Activated CD4-positive, alpha-beta T cell treated with anti-CD3 and anti-CD28 coated beads, Interleukin-2, amount 10 ng/mL, durations not matched to agents 7 days and 5 days (primary cell): ENCODE results near the gene DMRTB1. TPM values are rescaled to one million over a fixed set of nuclear protein-coding genes. Genes with fewer than 3 reads are reported as not detected.

Experiments
- CTCF ChIA-PET: fragments of 350-600 bp; sonication (Branson Sonifier 250); formaldehyde crosslinking; loops from one replicate; lab custom pipeline; 2021; ENCODE audit warnings: antibody characterized with exemption; lab: Charles Lee
- POLR2A ChIA-PET: fragments of 350-600 bp; sonication (Branson Sonifier 250); formaldehyde crosslinking; loops from one replicate; lab custom pipeline; 2021; ENCODE audit warnings: antibody characterized with exemption; lab: Charles Lee
- DNase-seq: peaks from one replicate; pipeline ENCODE4 v3.0.0-alpha.2; 2020
- H3K27ac Mint-ChIP-seq: one replicate; pipeline ENCODE4 v1.8.0; 2021; ENCODE audit warnings: mild to moderate bottlenecking, moderate library complexity, mixed read lengths
- H3K27me3 Mint-ChIP-seq: one replicate; pipeline ENCODE4 v1.8.0; 2021; ENCODE audit warnings: mixed read lengths
- H3K36me3 Mint-ChIP-seq: one replicate; pipeline ENCODE4 v1.8.0; 2021; ENCODE audit warnings: low read depth, mixed read lengths
- H3K4me1 Mint-ChIP-seq: one replicate; pipeline ENCODE4 v1.8.0; 2021; ENCODE audit warnings: mixed read lengths
- H3K4me3 Mint-ChIP-seq: one replicate; pipeline ENCODE4 v1.8.0; 2021; ENCODE audit warnings: mild to moderate bottlenecking, moderate library complexity, mixed read lengths
- H3K9me3 Mint-ChIP-seq: one replicate; pipeline ENCODE4 v1.8.0; 2021; ENCODE audit warnings: mixed read lengths
- total RNA-seq, 2 experiments: library from RNA; stranded (reverse); gene quantifications; one replicate each; pipeline ENCODE4 v1.2.3, GENCODE V29; 2021

Gene DMRTB1
- total RNA-seq, 2 experiments from 2014 or later: 0.15 to 0.20 TPM

DNA sequence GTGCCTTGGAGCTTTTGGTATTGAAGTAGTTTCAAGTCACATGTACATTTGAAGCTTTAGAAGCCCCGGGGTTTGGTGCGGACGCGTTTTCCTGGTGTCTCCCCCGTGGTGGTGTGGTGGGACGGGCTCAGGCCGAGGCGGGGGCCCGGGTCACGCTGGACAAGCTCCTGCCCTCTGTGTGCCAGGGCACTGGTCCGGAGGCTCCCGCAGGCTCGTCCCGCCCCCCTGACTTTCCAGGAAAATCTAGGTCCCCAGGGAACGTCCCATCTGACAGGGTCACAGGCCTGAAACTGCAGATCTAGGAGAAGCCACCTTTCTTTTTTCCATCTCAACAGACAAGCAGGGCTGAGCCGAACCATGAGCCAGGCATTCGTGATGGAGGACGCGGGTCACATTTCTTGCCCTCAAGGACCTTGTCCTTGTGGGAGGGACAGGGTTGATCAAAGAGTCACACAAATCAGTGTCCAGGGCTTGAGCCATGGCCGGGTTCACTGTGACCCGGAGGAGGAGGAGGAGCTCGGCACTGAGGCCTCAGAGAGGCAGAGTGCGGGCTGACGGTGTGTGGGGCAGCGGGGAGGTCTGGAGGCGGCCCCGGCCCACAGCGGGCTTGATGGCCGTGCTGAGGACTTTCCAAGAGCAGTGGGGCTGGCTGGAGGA, 1.6 kb downstream of the DMRTB1 start:
- DNase-seq: no peak
- ChIA-PET POLR2A (no interaction called here), CTCF (no interaction called here)
- no peaks in the 10 kb centered on the region for H3K36me3 Mint-ChIP-seq
- H3K27ac Mint-ChIP-seq: no peak overlapping the region
- no peaks in the 10 kb centered on the region for H3K9me3 Mint-ChIP-seq
- no peak overlapping the region for H3K4me3 Mint-ChIP-seq
- H3K4me1 Mint-ChIP-seq: no peaks in the 10 kb centered on the region
- H3K27me3 Mint-ChIP-seq: peaks cover 4% of the 10 kb centered on the region

DNA sequence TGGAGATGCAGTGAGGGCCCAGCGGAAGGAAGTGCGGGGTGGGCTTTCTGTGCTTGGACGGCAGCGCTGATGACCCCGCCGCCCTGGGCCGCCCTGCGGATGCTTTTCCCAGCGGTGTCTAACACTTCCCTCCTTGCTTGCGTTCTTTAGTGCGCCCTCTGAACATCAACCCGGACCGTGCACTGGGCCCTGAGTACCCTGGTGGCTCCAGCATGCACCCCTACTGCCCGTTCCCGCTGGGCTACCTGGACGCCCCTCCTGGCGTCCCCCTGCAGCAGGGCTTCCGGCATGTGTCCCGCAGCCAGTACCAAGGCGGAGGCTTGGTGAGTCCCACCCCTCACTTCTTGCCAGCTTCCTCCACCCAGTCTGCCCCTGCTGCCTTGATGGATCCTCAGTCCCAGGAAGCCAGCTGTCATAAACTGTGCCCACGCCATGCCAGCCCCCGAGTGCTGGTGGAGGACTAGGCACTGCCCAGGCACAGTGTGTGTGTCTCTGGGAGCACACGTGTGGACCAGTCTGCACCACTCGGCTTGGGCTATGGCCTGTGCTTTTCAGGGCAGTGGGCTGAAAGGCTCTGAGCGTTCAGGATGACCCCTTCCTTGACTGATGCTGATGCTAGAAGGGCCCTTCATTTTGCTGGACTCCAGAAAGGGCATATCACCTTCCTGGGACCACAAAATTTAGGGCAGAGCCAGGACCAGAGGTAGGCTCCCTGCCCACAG, 2.3 kb downstream of the DMRTB1 start:
- ChIA-PET POLR2A (no interaction called here), CTCF (no interaction called here)
- DNase-seq: no peak
- Mint-ChIP-seq H3K4me1 (no peaks in the 10 kb centered on the region), H3K9me3 (no peaks in the 10 kb centered on the region), H3K27ac (no peak overlapping the region), H3K27me3 (peaks cover 4% of the 10 kb centered on the region), H3K4me3 (no peak overlapping the region), H3K36me3 (no peaks in the 10 kb centered on the region)

DNA sequence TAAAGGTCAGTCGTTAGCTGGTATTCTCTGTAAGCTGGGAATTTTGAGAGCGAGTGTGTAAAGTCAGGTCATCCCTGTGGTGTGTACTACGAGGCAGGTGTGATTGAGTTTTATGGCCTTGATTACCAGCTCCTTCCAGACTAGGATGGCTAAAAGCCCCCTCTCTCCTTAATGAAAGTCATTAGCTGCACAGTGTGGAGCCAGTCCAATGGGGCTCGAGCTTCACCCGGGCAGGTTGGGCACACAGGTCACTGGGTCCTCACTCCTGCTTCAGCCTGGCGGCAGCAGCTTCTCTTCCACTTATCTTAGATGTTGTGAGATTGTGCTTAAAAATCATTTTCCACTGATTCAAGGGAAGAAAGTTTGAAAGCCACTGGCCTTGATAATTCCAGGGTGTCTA, 3.0 kb downstream of the DMRTB1 start:
- CTCF ChIA-PET: interaction anchor here (0.9 to 1.2 kb wide), 2 partner anchors 12 to 23 kb away, joined by 3 read pairs; no protein-coding TSS in a partner anchor
- DNase-seq: no peak
- H3K9me3 Mint-ChIP-seq: no peaks in the 10 kb centered on the region
- POLR2A ChIA-PET: no interaction called here
- H3K4me3 Mint-ChIP-seq: no peak overlapping the region
- peaks cover 4% of the 10 kb centered on the region for H3K27me3 Mint-ChIP-seq
- H3K36me3 Mint-ChIP-seq: no peaks in the 10 kb centered on the region
- H3K4me1 Mint-ChIP-seq: no peaks in the 10 kb centered on the region
- H3K27ac Mint-ChIP-seq: no peak overlapping the region

DNA sequence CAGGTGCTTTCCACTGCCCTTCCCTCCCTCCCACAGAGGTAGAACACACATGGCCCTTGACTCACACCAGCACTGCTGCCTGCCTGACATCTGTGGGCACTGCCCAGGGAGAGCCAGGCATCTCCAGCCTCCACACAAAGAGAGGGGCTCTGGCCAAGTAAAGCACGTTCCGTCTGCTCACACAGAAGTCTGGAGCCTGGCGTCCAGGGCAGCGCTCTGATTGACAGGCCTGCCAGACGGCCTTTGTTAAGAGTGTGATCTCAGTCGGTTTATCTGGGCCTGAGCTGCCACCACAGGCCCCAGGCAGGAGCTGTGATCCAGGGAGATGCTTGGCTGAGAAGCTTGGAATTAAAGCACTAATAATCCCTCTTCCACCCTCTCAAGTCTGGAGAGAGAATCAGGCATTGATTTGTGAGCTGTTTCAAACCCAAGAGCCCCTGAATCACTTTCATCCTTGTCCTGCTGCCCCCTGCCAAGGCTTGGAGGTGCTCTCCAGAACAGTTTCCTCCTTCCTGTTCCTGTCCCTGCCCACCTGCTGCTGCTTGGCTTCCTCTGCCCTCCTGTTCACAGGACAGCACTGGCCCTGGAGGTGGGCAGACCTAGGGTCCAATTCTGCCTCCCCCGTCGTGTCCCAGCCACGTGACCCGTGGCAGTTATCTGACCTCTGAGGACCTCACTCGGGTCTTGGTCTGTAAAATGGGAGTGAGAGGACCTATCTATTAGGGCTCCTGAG, 3.7 kb downstream of the DMRTB1 start:
- H3K4me1 Mint-ChIP-seq: no peaks in the 10 kb centered on the region
- H3K4me3 Mint-ChIP-seq: no peak overlapping the region
- no peaks in the 10 kb centered on the region for H3K36me3 Mint-ChIP-seq
- no peak for DNase-seq
- no peaks in the 10 kb centered on the region for H3K9me3 Mint-ChIP-seq
- CTCF ChIA-PET: interaction anchor here (0.9 to 1.2 kb wide), 2 partner anchors 13 to 22 kb away, joined by 3 read pairs; no protein-coding TSS in a partner anchor
- no peak overlapping the region for H3K27ac Mint-ChIP-seq
- POLR2A ChIA-PET: no interaction called here
- H3K27me3 Mint-ChIP-seq: peaks cover 2% of the 10 kb centered on the region

DNA sequence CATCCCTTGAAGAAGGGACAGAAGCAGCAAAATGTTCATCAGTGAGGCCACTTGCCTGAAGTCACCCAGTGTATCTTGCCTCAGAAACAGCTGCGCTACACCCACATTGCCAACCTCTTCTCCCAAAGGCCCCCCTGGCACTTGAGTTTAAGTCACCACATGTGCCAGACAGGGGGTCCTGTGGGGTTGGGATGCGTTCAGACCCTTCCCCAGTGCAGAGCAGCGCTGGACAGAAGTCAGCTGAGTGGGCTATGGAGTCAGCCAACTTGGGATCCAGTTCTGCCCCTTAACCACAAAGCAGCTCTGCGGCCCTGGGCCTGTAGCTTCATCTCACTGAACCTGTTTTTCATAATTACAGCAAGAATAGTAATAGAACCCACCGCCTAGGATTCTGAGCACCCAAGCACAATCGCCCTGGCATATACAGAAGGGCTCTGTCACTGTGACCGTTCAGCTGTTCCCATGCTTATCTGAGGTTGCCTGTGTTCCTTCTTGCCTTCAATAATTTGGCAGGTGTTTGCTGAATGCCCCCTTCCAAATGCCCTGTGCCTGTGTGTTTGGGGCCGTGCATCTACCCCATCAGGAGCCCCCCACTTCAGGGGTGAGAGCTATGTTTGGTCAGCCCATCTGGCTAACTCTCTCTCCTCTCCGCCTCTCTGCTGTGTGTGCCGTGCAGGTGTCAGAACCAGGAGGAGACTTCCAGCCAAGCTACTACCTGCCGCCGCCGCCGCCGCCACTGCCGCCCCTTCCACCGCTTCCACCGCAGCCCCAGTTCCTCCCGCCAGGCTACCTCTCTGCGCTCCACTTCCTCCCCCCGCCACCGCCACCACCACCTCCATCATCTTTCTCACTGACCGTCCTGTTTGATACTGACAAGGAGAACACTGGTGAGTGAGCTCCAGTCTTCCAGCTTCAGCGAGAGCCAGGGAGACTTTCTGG, 5.0 kb downstream of the DMRTB1 start:
- H3K4me3 Mint-ChIP-seq: no peak overlapping the region
- H3K9me3 Mint-ChIP-seq: no peaks in the 10 kb centered on the region
- ChIA-PET CTCF (interaction anchor here (0.9 to 1.3 kb wide), 3 partner anchors 8 to 22 kb away, joined by 3 read pairs; no protein-coding TSS in a partner anchor), POLR2A (no interaction called here)
- no peaks in the 10 kb centered on the region for H3K4me1 Mint-ChIP-seq
- DNase-seq: no peak
- no peaks in the 10 kb centered on the region for H3K36me3 Mint-ChIP-seq
- H3K27ac Mint-ChIP-seq: no peak overlapping the region
- no peaks in the 10 kb centered on the region for H3K27me3 Mint-ChIP-seq

DNA sequence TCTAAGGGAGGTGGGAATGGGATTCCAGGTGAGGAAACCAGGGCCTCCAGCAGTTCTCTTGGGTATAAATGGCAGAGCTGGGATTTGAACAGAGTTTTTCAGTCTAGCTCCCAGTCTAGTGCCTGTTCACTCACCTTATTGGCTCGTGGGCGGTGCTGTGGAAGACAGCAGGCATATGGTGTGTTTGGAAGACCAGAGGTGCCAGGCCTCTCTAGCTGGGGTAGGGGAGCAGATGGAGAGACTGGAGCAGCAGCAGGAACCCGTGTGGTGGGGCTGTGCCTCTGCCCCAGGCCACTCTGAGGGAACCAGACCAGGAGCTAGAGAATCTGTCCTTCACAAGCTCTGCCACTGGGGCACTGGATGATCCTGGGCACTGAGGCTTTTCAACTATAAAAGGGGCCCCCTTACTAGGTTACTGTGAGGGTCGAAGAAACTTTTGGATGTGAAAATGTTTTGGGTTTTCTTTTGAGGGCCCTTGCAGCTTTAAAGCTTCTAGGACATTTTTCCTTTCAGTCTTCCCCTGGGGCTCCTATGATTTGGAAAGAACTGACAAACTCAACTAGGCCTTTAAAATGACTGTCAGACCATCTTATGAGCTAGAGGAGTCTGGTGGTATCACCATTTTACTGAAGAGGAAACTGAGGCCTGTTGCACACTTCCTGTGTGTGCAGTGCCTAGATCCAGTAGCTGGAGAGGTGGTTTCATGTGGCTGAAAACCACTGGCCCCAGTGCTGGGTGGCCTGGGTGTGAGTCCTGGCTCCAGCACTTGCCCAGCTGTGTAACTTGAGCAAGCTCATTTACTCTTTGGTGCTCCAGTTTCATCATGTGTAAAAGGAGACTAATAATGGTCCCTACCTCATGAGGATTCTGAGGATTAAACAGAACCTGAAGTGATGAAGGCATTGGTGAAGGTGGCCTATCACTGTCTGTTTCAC, 6.1 kb downstream of the DMRTB1 start:
- DNase-seq: no peak
- H3K27me3 Mint-ChIP-seq: no peaks in the 10 kb centered on the region
- POLR2A ChIA-PET: no interaction called here

DNA sequence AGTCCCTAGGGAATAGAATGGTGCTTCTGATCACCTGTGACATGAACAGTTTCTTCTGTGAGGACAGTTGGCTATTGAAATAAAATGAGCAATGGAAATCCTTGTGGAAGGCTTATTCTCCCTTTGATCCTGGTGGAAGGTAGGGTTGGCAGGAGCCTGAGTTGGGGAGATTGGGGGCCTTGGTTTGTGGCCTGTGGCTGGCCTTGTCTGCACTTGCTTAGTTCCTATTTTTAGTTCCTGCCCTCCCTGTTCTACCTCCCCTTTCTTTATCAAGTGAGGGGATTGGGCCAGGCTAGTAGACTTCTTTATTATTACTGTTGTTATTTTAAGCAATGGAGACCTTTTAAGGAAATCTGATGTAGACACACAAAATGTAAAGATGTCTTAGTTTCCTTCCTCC, 8.2 kb downstream of the DMRTB1 start:
- no peak overlapping the region for H3K27ac Mint-ChIP-seq
- H3K27me3 Mint-ChIP-seq: no peaks in the 10 kb centered on the region

More for the DNA sequence above, 6.1 kb downstream of the DMRTB1 start:
- Mint-ChIP-seq H3K4me3 (no peak overlapping the region), H3K4me1 (no peaks in the 10 kb centered on the region), H3K9me3 (no peaks in the 10 kb centered on the region), H3K36me3 (no peaks in the 10 kb centered on the region), H3K27ac (no peak overlapping the region)
- CTCF ChIA-PET: interaction anchor here (0.6 to 1.3 kb wide), 3 partner anchors 15 to 355 kb away, joined by 3 to 5 read pairs (median 3); no protein-coding TSS in a partner anchor

DNA sequence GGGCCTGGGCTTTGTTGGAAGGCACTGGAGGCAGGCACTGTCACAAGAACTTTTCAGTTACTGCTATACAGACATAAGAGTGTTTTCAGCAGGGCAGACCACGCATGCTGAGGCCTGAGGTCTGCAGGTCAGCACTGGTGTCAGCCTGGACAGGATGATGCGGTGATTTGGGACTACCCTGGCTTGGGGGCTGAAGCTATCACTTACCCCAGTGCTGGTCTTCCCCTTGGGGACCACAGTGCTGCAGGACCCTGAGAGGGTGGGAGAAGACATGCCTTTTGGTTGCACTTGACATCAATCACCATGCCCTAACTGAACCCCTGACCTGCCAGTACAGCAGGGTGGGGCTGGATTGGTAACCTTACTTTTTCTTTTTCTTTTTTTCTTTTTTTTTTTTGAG, 9.2 kb downstream of the DMRTB1 start:
- Mint-ChIP-seq H3K9me3 (no peaks in the 10 kb centered on the region), H3K4me1 (no peaks in the 10 kb centered on the region), H3K36me3 (no peaks in the 10 kb centered on the region), H3K27me3 (no peaks in the 10 kb centered on the region), H3K27ac (no peak overlapping the region), H3K4me3 (no peak overlapping the region)
- DNase-seq: no peak
- ChIA-PET CTCF (interaction anchor here (0.7 kb wide), 1 partner anchor 320 kb away, joined by 3 read pairs; no protein-coding TSS in a partner anchor), POLR2A (no interaction called here)

More for the DNA sequence above, 8.2 kb downstream of the DMRTB1 start:
- H3K4me1 Mint-ChIP-seq: no peaks in the 10 kb centered on the region
- H3K4me3 Mint-ChIP-seq: no peak overlapping the region
- no peak for DNase-seq
- ChIA-PET CTCF (no interaction called here), POLR2A (no interaction called here)
- H3K9me3 Mint-ChIP-seq: no peaks in the 10 kb centered on the region
- no peaks in the 10 kb centered on the region for H3K36me3 Mint-ChIP-seq

DNA sequence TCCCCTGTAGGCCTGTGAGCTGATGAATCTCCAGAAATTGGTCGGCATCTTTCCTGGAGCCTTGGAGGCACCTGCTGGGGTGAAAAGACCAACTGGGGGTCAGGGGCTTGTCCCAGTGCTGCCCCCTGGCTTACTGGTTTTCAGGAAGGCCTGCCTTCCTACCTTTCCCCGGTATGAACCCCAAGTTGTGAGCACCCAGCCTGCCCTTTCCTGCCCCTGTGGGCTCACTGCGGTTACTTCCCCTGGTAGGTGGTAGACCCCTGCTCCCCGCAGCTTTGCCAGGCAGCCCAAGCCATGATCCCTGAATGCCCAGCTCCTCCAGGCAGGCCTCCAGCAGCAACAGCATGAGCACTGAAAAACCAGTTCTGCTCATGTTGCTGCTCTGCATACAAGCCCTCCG, 10.2 kb downstream of the DMRTB1 start:
- Mint-ChIP-seq H3K4me1 (no peaks in the 10 kb centered on the region), H3K9me3 (no peaks in the 10 kb centered on the region), H3K27ac (no peak overlapping the region), H3K4me3 (no peak overlapping the region), H3K27me3 (no peaks in the 10 kb centered on the region), H3K36me3 (no peaks in the 10 kb centered on the region)
- ChIA-PET CTCF (no interaction called here), POLR2A (no interaction called here)
- DNase-seq: no peak

DNA sequence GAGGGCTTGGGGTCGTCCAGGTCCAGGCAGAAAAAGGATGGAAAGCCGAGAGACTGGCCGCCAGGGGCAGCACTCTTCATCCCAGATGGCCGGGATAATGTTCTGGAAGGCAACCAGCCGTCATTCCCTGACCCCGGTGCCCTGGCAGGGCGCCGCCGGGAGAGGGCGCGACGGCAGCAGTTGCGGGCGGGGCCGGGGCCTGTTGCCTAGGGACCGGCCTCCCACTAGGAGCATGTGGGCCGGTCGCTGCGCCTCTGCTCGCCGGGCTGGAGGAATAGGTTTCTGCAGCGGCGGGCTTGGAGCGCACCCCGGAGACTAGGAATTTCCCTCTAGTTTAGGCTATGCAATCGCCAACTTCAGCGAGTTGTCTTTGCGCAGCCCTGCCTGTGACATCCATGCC, 11.0 kb downstream of the DMRTB1 start:
- Mint-ChIP-seq H3K4me1 (no peaks in the 10 kb centered on the region), H3K36me3 (no peaks in the 10 kb centered on the region), H3K9me3 (no peaks in the 10 kb centered on the region), H3K4me3 (no peak overlapping the region), H3K27ac (no peak overlapping the region), H3K27me3 (no peaks in the 10 kb centered on the region)
- POLR2A ChIA-PET: no interaction called here
- DNase-seq: no peak
- CTCF ChIA-PET: no interaction called here

DNA sequence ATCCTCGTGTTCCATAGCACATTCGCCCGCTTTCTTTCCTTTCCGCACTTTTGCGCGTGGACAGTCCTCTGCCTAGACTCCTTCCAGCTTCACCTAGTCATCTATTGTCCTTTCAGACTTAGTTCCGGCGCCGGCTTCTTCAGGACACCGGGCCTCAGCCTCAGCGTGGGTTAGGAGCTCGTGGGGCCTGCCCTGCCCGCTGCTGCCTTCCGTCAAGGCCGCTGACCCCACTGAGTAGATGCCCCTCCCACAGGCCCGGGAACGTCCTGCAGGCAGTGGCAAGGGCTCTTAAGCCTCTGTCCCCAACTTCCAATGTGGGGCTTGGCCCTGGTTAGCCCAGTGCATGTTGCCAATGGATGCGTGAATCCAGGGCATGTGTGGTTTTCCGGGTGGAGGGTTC, 11.4 kb downstream of the DMRTB1 start:
- Mint-ChIP-seq H3K9me3 (no peaks in the 10 kb centered on the region), H3K4me3 (no peak overlapping the region), H3K4me1 (no peaks in the 10 kb centered on the region), H3K27ac (no peak overlapping the region), H3K36me3 (no peaks in the 10 kb centered on the region), H3K27me3 (no peaks in the 10 kb centered on the region)
- ChIA-PET CTCF (no interaction called here), POLR2A (no interaction called here)
- DNase-seq: no peak
